ENCODE measurements around the gene KIF5C. TPM values are rescaled to one million over a fixed set of nuclear protein-coding genes. Genes with fewer than 3 reads are reported as not detected.

The KIF5C gene
- total RNA-seq, 1 experiment from 2014 or later = 1.5 TPM

- no peaks in the 10 kb centered on the region for H3K27me3 ChIP-seq (replicated peaks; ENCODE audit: control insufficient read depth, insufficient read depth, low read length)
- Mint-ChIP-seq H3K27me3 (ENCODE audit: insufficient read depth, unreplicated experiment) (no peaks in the 10 kb centered on the region), H3K27ac (ENCODE audit: unreplicated experiment) (peak overlapping the region; percentile 92), H3K36me3 (ENCODE audit: insufficient read depth, unreplicated experiment) (no peaks in the 10 kb centered on the region), H3K9me3 (ENCODE audit: unreplicated experiment) (no peaks in the 10 kb centered on the region), H3K4me1 (ENCODE audit: low read depth, unreplicated experiment) (peaks cover 69% of the 10 kb centered on the region), H3K4me3 (ENCODE audit: unreplicated experiment) (no peak overlapping the region)
- H3K36me3 ChIP-seq (ENCODE audit: control insufficient read depth, insufficient read depth, low read length) = no peaks in the 10 kb centered on the region
- CTCF ChIA-PET = interaction anchor here (0.7 to 0.9 kb wide), 2 partner anchors 16 to 431 kb away, joined by 4 to 7 read pairs; no protein-coding TSS in a partner anchor
- no TSS peak for BruUV-seq (replicated peaks)
- intact Hi-C loops (cut with micrococcal nuclease; ENCODE audit: unreplicated experiment) = loop anchor here (5.0 kb wide), 2 partner anchors 146 to 311 kb away; partner anchors contain the start of gene LYPD6
- no peaks in the 10 kb centered on the region for H3K9me3 ChIP-seq
- H3K4me1 ChIP-seq = peaks cover 40% of the 10 kb centered on the region
- no peak overlapping the region for H3K4me3 ChIP-seq (ENCODE audit: low read depth, low read length)
- no peak for DNase-seq
- TF ChIP-seq CTCF (IDR thresholded peaks at IDR 0.05; ENCODE audit: insufficient read depth in 1 of 2, low read depth in 1 of 2, low read length in 1 of 2, severe bottlenecking in 1 of 2, unreplicated experiment in 1 of 2) = no peak
- POLR2A ChIA-PET = no interaction called here
Observed at GRCh38 chr2:149021761-149022160, 146.7 kb downstream of the KIF5C start.

GRCh38 chr2:149023091-149023490 is 148.1 kb downstream of the KIF5C start:
- Mint-ChIP-seq H3K36me3 (ENCODE audit: insufficient read depth, unreplicated experiment) (no peaks in the 10 kb centered on the region), H3K27me3 (ENCODE audit: insufficient read depth, unreplicated experiment) (no peaks in the 10 kb centered on the region), H3K4me1 (ENCODE audit: low read depth, unreplicated experiment) (peaks cover 65% of the 10 kb centered on the region), H3K9me3 (ENCODE audit: unreplicated experiment) (no peaks in the 10 kb centered on the region), H3K4me3 (ENCODE audit: unreplicated experiment) (no peak overlapping the region), H3K27ac (ENCODE audit: unreplicated experiment) (peak overlapping the region; percentile 81)
- Histone ChIP-seq H3K27me3 (replicated peaks; ENCODE audit: control insufficient read depth, insufficient read depth, low read length) (no peaks in the 10 kb centered on the region), H3K4me1 (peaks cover 50% of the 10 kb centered on the region), H3K36me3 (ENCODE audit: control insufficient read depth, insufficient read depth, low read length) (no peaks in the 10 kb centered on the region), H3K9me3 (no peaks in the 10 kb centered on the region), H3K4me3 (ENCODE audit: low read depth, low read length) (no peak overlapping the region)
- intact Hi-C loops (cut with micrococcal nuclease; ENCODE audit: unreplicated experiment) = loop anchor here (5.0 kb wide), 2 partner anchors 144 to 309 kb away; partner anchors contain the start of gene LYPD6
- TF ChIP-seq CTCF (IDR thresholded peaks at IDR 0.05; ENCODE audit: insufficient read depth in 1 of 2, low read depth in 1 of 2, low read length in 1 of 2, severe bottlenecking in 1 of 2, unreplicated experiment in 1 of 2) = no peak
- no peak for DNase-seq
- CTCF ChIA-PET = no interaction called here
- POLR2A ChIA-PET = no interaction called here
- BruUV-seq (replicated peaks) = no TSS peak

GRCh38 chr2:149027590-149028250 is 152.7 kb downstream of the KIF5C start:
- DNase-seq = peak in 1 of 2 experiments; percentile 39
- intact Hi-C loops (cut with micrococcal nuclease; ENCODE audit: unreplicated experiment) = loop anchor here (1.0 kb wide), 2 partner anchors 7 to 11 kb away; partner anchors contain the start of gene LYPD6B
- Mint-ChIP-seq H3K9me3 (ENCODE audit: unreplicated experiment) (no peaks in the 10 kb centered on the region), H3K4me1 (ENCODE audit: low read depth, unreplicated experiment) (peaks cover 49% of the 10 kb centered on the region), H3K27me3 (ENCODE audit: insufficient read depth, unreplicated experiment) (no peaks in the 10 kb centered on the region), H3K36me3 (ENCODE audit: insufficient read depth, unreplicated experiment) (no peaks in the 10 kb centered on the region), H3K4me3 (ENCODE audit: unreplicated experiment) (peak overlapping the region; percentile 41), H3K27ac (ENCODE audit: unreplicated experiment) (peak overlapping the region; percentile 65)
- H3K9me3 ChIP-seq = no peaks in the 10 kb centered on the region
- no peaks in the 10 kb centered on the region for H3K27me3 ChIP-seq (replicated peaks; ENCODE audit: control insufficient read depth, insufficient read depth, low read length)
- TF ChIP-seq CTCF (IDR thresholded peaks at IDR 0.05; ENCODE audit: insufficient read depth in 1 of 2, low read depth in 1 of 2, low read length in 1 of 2, severe bottlenecking in 1 of 2, unreplicated experiment in 1 of 2) = no peak
- H3K36me3 ChIP-seq (ENCODE audit: control insufficient read depth, insufficient read depth, low read length) = no peaks in the 10 kb centered on the region
- peaks cover 43% of the 10 kb centered on the region for H3K4me1 ChIP-seq
- ChIA-PET POLR2A (interaction anchor here (0.6 kb wide), 1 partner anchor 59 kb away, joined by 3 read pairs; no protein-coding TSS in a partner anchor), CTCF (interaction anchor here (1.0 kb wide), 1 partner anchor 10 kb away, joined by 5 read pairs; no protein-coding TSS in a partner anchor)
- no TSS peak for BruUV-seq (replicated peaks)
- H3K4me3 ChIP-seq (ENCODE audit: low read depth, low read length) = no peak overlapping the region

All from Caco-2 (cell line).